HL-60/S4 treated with retinoic acid at 250 ng/mL for 4 days and 3 days (cell line): ENCODE results near the gene IGFL3.
"Not testable (repeated sequence)": the region's sequence is repeated elsewhere in the genome, so short reads cannot be mapped to it uniquely, and the experiment has no call there.

Experiments
- in situ Hi-C: fragments of 300-500 bp; cut with MboI; formaldehyde crosslinking; loops from 2 replicates; pipeline ENCODE4 v1.7.0; 2022; ENCODE audit warnings: low sequenced_read_pairs

The IGFL3 gene

DNA sequence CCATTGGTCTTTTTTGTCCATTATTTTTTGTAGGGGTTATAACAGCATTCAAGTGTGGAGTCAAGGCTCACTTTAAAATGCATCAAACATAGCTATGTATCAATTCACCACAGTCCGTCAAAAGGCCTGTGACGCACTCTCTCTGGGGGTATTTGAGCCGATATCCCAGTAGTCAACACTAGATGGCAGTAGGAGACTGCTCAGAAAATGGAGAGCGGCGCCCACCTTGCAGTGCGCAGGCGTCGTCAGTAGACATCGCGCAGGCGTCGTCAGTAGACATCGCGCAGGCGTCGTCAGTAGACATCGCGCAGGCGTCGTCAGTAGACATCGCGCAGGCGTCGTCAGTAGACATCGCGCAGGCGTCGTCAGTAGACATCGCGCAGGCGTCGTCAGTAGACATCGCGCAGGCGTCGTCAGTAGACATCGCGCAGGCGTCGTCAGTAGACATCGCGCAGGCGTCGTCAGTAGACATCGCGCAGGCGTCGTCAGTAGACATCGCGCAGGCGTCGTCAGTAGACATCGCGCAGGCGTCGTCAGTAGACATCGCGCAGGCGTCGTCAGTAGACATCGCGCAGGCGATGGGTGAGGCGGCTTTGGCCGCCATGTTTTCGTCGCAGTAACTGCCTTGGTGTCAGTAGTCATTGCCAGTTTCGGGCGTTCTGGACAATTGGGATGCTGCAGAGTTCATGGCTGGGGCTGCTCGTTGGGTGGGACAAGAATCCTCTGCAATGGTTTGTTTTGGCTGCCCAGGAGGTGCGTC is 45.7 kb downstream of the IGFL3 start:
- in situ Hi-C loops = not testable (repeated sequence)

DNA sequence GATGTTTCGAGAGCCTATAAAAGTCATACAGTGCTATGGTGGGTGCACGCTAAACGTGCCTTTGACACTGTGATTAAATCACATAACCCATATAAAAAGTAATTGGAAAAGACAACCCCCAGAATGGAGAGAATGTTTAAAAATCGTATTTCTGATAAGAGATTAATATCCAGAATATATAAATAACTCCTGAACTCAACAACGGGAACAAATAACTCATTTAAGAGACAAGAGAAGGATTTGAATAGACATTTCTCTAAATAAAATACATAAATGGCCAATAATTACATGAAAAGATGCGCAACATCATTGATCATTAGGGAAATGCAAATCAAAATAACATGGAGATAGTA is 46.7 kb downstream of the IGFL3 start:
- in situ Hi-C loops = no loop called here

DNA sequence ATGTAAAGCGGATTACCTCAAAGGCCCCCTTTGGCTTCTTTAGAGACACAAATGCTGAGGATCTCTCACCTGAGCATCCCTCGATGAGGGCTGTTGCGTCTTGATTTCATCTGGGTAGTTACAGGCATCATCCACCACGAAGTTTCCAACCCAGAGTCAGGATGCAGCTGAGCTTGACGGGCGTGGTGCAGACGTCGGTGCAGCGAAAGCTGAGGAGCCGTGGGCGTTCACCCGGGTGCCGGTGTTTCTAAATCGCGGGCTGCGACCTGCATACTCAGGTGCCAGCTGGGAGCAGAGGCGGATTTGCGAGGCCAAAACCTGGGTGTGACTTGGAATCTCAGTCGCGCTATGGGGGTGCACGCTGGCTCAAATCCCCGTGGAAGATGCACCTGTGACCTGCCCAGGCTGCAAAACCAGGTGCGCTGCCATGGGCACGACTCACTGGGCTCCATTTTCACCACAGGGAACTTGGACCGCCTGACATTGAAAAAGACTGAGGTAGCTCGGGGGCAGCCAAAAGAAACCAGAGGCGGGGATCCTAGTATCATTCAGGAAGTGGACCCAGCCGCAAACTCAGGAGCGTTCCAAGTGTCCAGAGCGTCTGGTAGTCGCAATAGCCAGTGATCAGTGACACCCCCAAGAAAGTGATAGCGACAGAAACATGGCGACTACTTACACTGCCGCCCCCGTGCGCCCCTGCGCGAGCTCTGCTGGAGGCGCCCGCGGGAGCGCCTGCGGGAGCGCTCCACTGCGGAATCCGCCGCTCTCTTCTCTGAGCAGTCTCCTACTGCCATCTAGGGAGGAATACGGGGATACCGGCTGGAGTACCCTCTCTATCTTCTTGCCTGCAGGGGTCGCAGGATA is 47.3 kb downstream of the IGFL3 start:
- in situ Hi-C loops = no loop called here

DNA sequence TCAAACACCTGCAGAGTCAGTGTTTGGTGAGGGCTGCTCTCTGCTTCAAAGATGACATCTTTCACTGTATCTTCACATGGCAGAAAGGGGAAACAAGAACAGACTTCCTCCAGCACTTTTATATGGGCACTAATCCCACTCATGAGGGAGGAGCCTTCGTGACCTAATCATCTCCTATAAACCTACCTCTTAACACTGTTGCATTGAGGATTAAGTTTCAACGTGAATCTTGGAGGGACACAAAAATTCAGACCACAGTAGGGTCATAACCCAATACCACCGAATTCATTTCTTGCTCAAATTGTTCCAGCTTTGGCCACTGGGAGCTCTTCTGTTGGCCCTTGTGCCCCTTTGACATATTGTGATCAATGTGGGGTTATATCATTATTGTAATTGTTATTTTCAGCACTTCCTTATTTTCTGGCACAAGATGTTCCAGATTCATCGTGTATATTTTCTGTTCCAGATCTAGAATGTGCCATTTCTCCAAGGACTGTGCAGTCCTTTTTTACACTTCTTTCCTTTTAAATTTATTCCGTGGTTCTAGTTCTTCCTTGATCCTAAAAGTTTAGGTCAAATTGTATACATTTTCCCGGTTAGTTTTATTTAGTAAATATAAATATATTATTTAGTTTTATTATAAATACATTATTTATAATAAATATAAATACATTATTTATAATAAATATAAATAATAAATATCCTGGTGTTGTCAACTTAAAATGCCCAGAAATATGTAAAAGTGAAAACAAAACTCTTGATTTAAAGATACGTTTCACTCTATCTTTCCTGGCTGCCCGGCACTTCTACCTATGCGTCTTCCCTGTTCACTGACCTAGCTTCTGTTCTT is 48.2 kb downstream of the IGFL3 start:
- in situ Hi-C loops = no loop called here

DNA sequence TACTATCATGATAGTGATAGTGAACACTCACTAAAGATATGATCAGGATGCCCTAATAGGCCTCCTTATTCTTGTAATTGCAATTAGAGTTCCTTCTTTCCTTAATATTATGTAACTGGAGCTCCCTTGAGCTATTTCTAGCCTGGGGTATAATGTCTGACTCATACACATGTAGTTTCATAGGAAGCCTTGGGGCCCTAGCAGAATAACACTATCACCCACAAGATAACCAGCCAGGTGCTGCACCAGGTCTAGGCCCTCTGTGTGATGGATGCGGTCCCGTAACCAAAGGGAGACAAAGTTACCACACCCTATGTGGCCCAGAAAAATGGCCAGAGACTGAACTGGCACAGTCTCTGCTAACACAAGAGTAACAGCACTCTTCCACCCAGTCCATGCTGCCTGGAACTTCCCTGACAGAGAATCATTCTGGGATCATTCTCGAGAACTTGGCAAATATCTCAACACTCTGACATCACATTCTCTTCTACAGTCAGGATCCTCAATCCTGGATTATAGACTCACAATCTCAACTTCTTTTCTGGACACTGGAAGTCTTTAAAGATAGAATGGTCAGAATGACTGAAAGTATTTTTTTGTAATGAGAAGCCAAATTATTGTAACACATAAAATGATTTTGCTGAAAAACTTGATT is 51.1 kb downstream of the IGFL3 start:
- in situ Hi-C loops = no loop called here
